ENCODE data around the gene PTRH1.

PTRH1 gene

GRCh38 chr9:127754099-127755060 is 38.9 kb upstream of the PTRH1 start:
- Histone ChIP-seq H3K27me3 (ENCODE audit: control insufficient read depth in 1 of 2, insufficient read depth in 2 of 2, low read length in 2 of 2) (peaks cover 32 to 35% of the 10 kb centered on the region in 2 donors), H3K4me3 (ENCODE audit: low read length in 2 of 2) (no peak overlapping the region), H3K36me3 (ENCODE audit: control insufficient read depth in 2 of 2, insufficient read depth in 2 of 2, low read length in 2 of 2) (no peaks in the 10 kb centered on the region), H3K9me3 (ENCODE audit: control insufficient read depth in 2 of 2, low read length in 2 of 2) (no peaks in the 10 kb centered on the region), H3K4me1 (ENCODE audit: control insufficient read depth, insufficient read depth, low read length) (peaks cover 11% of the 10 kb centered on the region), H3K9ac (ENCODE audit: low read length in 2 of 2) (no peak overlapping the region), H3K27ac (ENCODE audit: low read length) (no peak overlapping the region)

GRCh38 chr9:127753622-127754021 is 38.2 kb upstream of the PTRH1 start:
- H3K36me3 ChIP-seq (ENCODE audit: control insufficient read depth in 2 of 2, insufficient read depth in 2 of 2, low read length in 2 of 2), result no peaks in the 10 kb centered on the region
- H3K27me3 ChIP-seq (ENCODE audit: control insufficient read depth in 1 of 2, insufficient read depth in 2 of 2, low read length in 2 of 2), result peaks cover 32 to 33% of the 10 kb centered on the region in 2 donors
- no peak overlapping the region for H3K9ac ChIP-seq (ENCODE audit: low read length in 2 of 2)

GRCh38 chr9:127753148-127753547 is 37.7 kb upstream of the PTRH1 start:
- no peaks in the 10 kb centered on the region for H3K36me3 ChIP-seq (ENCODE audit: control insufficient read depth in 2 of 2, insufficient read depth in 2 of 2, low read length in 2 of 2)
- peaks cover 8% of the 10 kb centered on the region for H3K4me1 ChIP-seq (ENCODE audit: control insufficient read depth, insufficient read depth, low read length)
- H3K27ac ChIP-seq (ENCODE audit: low read length), result no peak overlapping the region
- H3K4me3 ChIP-seq (ENCODE audit: low read length in 2 of 2), result no peak overlapping the region
- no peak overlapping the region for H3K9ac ChIP-seq (ENCODE audit: low read length in 2 of 2)
- H3K9me3 ChIP-seq (ENCODE audit: control insufficient read depth in 2 of 2, low read length in 2 of 2), result no peaks in the 10 kb centered on the region
- H3K27me3 ChIP-seq (ENCODE audit: control insufficient read depth in 1 of 2, insufficient read depth in 2 of 2, low read length in 2 of 2), result peaks cover 32 to 37% of the 10 kb centered on the region in 2 donors

More at GRCh38 chr9:127753622-127754021, 38.2 kb upstream of the PTRH1 start:
- H3K27ac ChIP-seq (ENCODE audit: low read length), result no peak overlapping the region
- peaks cover 10% of the 10 kb centered on the region for H3K4me1 ChIP-seq (ENCODE audit: control insufficient read depth, insufficient read depth, low read length)
- H3K4me3 ChIP-seq (ENCODE audit: low read length in 2 of 2), result no peak overlapping the region
- H3K9me3 ChIP-seq (ENCODE audit: control insufficient read depth in 2 of 2, low read length in 2 of 2), result no peaks in the 10 kb centered on the region

- Histone ChIP-seq H3K27ac (ENCODE audit: low read length) (no peak overlapping the region), H3K4me3 (ENCODE audit: low read length in 2 of 2) (no peak overlapping the region), H3K9me3 (ENCODE audit: control insufficient read depth in 2 of 2, low read length in 2 of 2) (no peaks in the 10 kb centered on the region), H3K27me3 (ENCODE audit: control insufficient read depth in 1 of 2, insufficient read depth in 2 of 2, low read length in 2 of 2) (peaks cover 32 to 35% of the 10 kb centered on the region in 2 donors), H3K4me1 (ENCODE audit: control insufficient read depth, insufficient read depth, low read length) (peaks cover 8% of the 10 kb centered on the region), H3K9ac (ENCODE audit: low read length in 2 of 2) (no peak overlapping the region), H3K36me3 (ENCODE audit: control insufficient read depth in 2 of 2, insufficient read depth in 2 of 2, low read length in 2 of 2) (no peaks in the 10 kb centered on the region)
These were observed 36.0 kb upstream of the PTRH1 start for GRCh38 chr9:127751269-127752054.

GRCh38 chr9:127749090-127749787 is 33.8 kb upstream of the PTRH1 start:
- Histone ChIP-seq H3K4me3 (ENCODE audit: low read length in 2 of 2) (no peak overlapping the region), H3K36me3 (ENCODE audit: control insufficient read depth in 2 of 2, insufficient read depth in 2 of 2, low read length in 2 of 2) (no peaks in the 10 kb centered on the region), H3K9me3 (ENCODE audit: control insufficient read depth in 2 of 2, low read length in 2 of 2) (no peaks in the 10 kb centered on the region), H3K27me3 (ENCODE audit: control insufficient read depth in 1 of 2, insufficient read depth in 2 of 2, low read length in 2 of 2) (peaks cover 14 to 31% of the 10 kb centered on the region in 2 donors), H3K27ac (ENCODE audit: low read length) (no peak overlapping the region), H3K9ac (ENCODE audit: low read length in 2 of 2) (no peak overlapping the region), H3K4me1 (ENCODE audit: control insufficient read depth, insufficient read depth, low read length) (peaks cover under 1% of the 10 kb centered on the region)

- Histone ChIP-seq H3K27me3 (ENCODE audit: control insufficient read depth in 1 of 2, insufficient read depth in 2 of 2, low read length in 2 of 2) (peaks cover 12 to 23% of the 10 kb centered on the region in 2 donors), H3K27ac (ENCODE audit: low read length) (no peak overlapping the region), H3K36me3 (ENCODE audit: control insufficient read depth in 2 of 2, insufficient read depth in 2 of 2, low read length in 2 of 2) (no peaks in the 10 kb centered on the region), H3K9ac (ENCODE audit: low read length in 2 of 2) (no peak overlapping the region), H3K4me1 (ENCODE audit: control insufficient read depth, insufficient read depth, low read length) (no peaks in the 10 kb centered on the region), H3K9me3 (ENCODE audit: control insufficient read depth in 2 of 2, low read length in 2 of 2) (no peaks in the 10 kb centered on the region), H3K4me3 (ENCODE audit: low read length in 2 of 2) (no peak overlapping the region)
These were observed 31.6 kb upstream of the PTRH1 start for GRCh38 chr9:127746959-127747569.

- Histone ChIP-seq H3K4me1 (ENCODE audit: control insufficient read depth, insufficient read depth, low read length) (peaks cover 8% of the 10 kb centered on the region), H3K27me3 (ENCODE audit: control insufficient read depth in 1 of 2, insufficient read depth in 2 of 2, low read length in 2 of 2) (peaks cover 15 to 18% of the 10 kb centered on the region in 2 donors), H3K36me3 (ENCODE audit: control insufficient read depth in 2 of 2, insufficient read depth in 2 of 2, low read length in 2 of 2) (no peaks in the 10 kb centered on the region), H3K9me3 (ENCODE audit: control insufficient read depth in 2 of 2, low read length in 2 of 2) (no peaks in the 10 kb centered on the region), H3K27ac (ENCODE audit: low read length) (no peak overlapping the region), H3K4me3 (ENCODE audit: low read length in 2 of 2) (no peak overlapping the region), H3K9ac (ENCODE audit: low read length in 2 of 2) (no peak overlapping the region)
These were observed 29.1 kb upstream of the PTRH1 start for GRCh38 chr9:127744398-127745110.

GRCh38 chr9:127742435-127743088 is 27.1 kb upstream of the PTRH1 start:
- Histone ChIP-seq H3K9me3 (ENCODE audit: control insufficient read depth in 2 of 2, low read length in 2 of 2) (no peaks in the 10 kb centered on the region), H3K27me3 (ENCODE audit: control insufficient read depth in 1 of 2, insufficient read depth in 2 of 2, low read length in 2 of 2) (peaks cover 12 to 15% of the 10 kb centered on the region in 2 donors), H3K27ac (ENCODE audit: low read length) (no peak overlapping the region), H3K4me3 (ENCODE audit: low read length in 2 of 2) (no peak overlapping the region), H3K4me1 (ENCODE audit: control insufficient read depth, insufficient read depth, low read length) (peaks cover 8% of the 10 kb centered on the region), H3K36me3 (ENCODE audit: control insufficient read depth in 2 of 2, insufficient read depth in 2 of 2, low read length in 2 of 2) (no peaks in the 10 kb centered on the region), H3K9ac (ENCODE audit: low read length in 2 of 2) (no peak overlapping the region)

- no peak overlapping the region for H3K27ac ChIP-seq (ENCODE audit: low read length)
- H3K4me3 ChIP-seq (ENCODE audit: low read length in 2 of 2), result no peak overlapping the region
- H3K9me3 ChIP-seq (ENCODE audit: control insufficient read depth in 2 of 2, low read length in 2 of 2), result no peaks in the 10 kb centered on the region
- H3K36me3 ChIP-seq (ENCODE audit: control insufficient read depth in 2 of 2, insufficient read depth in 2 of 2, low read length in 2 of 2), result no peaks in the 10 kb centered on the region
- no peak overlapping the region for H3K9ac ChIP-seq (ENCODE audit: low read length in 2 of 2)
- H3K4me1 ChIP-seq (ENCODE audit: control insufficient read depth, insufficient read depth, low read length), result peaks cover 8% of the 10 kb centered on the region
- peaks cover 12 to 15% of the 10 kb centered on the region in 2 donors for H3K27me3 ChIP-seq (ENCODE audit: control insufficient read depth in 1 of 2, insufficient read depth in 2 of 2, low read length in 2 of 2)
These were observed 26.5 kb upstream of the PTRH1 start for GRCh38 chr9:127741831-127742434.
